GM06990 (cell line): Measurements from ENCODE around the gene TCP11L2.

Experiments
- DNase-seq: peaks from one replicate; pipeline ENCODE4 v3.0.0-alpha.2; 2011; ENCODE audit not compliant: insufficient read length; ENCODE audit errors: extremely low read depth
- H3K27me3 ChIP-seq: replicated peaks from 2 replicates; pipeline ENCODE4 v1.6.0; 2011; ENCODE audit warnings: low read length; ENCODE audit not compliant: control insufficient read depth, insufficient read depth
- H3K36me3 ChIP-seq: 2 replicates; pipeline ENCODE4 v1.5.1; 2011; ENCODE audit warnings: low read length; ENCODE audit not compliant: control insufficient read depth, insufficient read depth
- H3K4me3 ChIP-seq: replicated peaks from 2 replicates; pipeline ENCODE4 v1.5.1; 2011; ENCODE audit warnings: low read depth, mild to moderate bottlenecking, control low read depth, low read length
- CTCF ChIP-seq: IDR thresholded peaks from 2 replicates; pipeline ENCODE4 v1.5.1; 2011; ENCODE audit warnings: low read length, control low read depth, mild to moderate bottlenecking, inconsistent platforms; ENCODE audit not compliant: insufficient read depth, poor library complexity, severe bottlenecking

Gene TCP11L2

DNA sequence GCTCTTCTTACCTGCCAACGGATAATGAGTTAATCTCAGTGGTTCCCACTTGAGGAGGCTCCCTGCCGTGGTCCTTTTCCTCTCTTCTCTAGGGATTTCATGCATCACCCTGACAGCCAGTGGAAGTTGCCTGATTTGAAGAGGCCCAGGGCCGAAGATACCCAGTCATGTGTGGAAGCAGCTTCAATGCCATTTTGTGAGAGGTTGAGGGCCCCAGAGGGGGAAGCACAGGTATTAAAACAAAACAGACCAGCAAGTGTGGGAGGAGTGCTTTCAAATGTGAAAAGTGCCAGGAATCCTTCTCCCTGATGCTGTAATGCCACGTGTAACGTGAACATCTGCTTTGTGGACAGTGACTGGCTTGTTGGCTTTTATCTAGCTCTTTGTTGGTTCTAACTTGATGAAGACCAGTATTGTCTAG lies 1.5 kb downstream of the TCP11L2 start:
- Histone ChIP-seq H3K27me3 (no peaks in the 10 kb centered on the region), H3K4me3 (no peak overlapping the region), H3K36me3 (no peaks in the 10 kb centered on the region)
- no peak for TF ChIP-seq CTCF
- DNase-seq: no peak

DNA sequence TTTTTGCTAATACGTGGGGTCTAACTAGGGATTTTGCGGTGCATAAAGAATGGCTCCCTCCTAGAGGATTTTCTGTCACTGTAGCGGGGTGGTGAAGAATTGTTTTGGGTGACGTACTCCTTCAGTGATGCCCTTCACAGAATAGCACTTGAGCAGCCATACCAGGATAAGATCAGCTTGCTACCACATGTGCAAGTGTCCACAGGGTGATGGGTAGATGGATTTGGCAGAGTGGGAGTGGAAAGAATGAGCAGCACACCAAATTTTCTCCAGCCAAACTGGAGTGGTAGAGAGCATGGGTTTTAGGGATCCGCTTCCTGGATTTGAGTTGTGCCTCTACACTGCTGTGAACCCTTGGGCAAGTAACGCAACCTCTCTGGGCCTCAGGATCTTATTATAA lies 2.3 kb downstream of the TCP11L2 start:
- TF ChIP-seq CTCF: no peak
- DNase-seq: no peak
- H3K4me3 ChIP-seq: no peak overlapping the region
- no peaks in the 10 kb centered on the region for H3K36me3 ChIP-seq
- no peaks in the 10 kb centered on the region for H3K27me3 ChIP-seq

DNA sequence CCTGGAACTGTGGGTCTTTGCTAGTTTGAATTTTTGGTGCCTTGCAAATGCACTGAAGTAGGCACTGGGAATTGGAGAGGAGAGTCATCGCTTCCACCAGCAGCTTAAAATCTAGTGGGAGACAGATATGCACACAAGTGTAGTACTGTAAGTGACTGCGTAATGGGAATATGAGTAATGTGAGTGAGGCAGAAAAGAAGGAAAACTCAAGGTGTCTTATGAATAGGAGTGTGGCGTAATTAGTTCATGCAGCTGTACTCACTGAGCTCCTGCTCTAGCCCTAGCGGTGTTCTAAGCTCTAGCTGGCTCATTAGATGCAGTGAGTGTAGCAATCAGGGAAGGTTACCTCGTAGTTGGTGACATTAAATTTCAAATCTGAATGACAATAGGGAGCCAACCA lies 2.8 kb downstream of the TCP11L2 start:
- H3K27me3 ChIP-seq: no peaks in the 10 kb centered on the region
- DNase-seq: no peak
- H3K36me3 ChIP-seq: no peaks in the 10 kb centered on the region
- no peak overlapping the region for H3K4me3 ChIP-seq
- no peak for TF ChIP-seq CTCF

DNA sequence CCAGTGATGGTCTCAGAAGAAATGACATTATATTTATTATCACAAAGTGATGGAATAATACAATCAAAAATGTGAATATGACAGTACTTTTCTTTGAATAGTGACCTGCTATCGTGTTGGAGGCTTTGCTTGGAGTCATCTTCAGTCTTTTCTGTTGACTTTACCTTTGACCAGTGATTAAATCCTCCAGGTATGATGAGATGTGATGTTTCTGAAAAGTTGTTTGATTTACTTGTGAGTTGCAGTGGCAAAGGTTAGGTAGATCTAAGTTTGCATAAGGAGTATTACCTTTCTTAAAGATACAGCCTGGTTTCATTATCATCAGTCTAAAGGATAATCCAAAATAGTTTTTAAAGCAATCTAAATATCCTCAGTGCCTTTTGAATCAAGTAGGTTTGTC lies 4.6 kb downstream of the TCP11L2 start:
- Histone ChIP-seq H3K4me3 (no peak overlapping the region), H3K27me3 (no peaks in the 10 kb centered on the region), H3K36me3 (no peaks in the 10 kb centered on the region)
- DNase-seq: no peak
- no peak for TF ChIP-seq CTCF

GRCh38 chr12:106308121-106308520 lies 5.6 kb downstream of the TCP11L2 start:
- Histone ChIP-seq H3K36me3 (no peaks in the 10 kb centered on the region), H3K4me3 (no peak overlapping the region), H3K27me3 (no peaks in the 10 kb centered on the region)
- DNase-seq: no peak
- no peak for TF ChIP-seq CTCF

GRCh38 chr12:106308611-106309010 lies 6.1 kb downstream of the TCP11L2 start:
- no peak for TF ChIP-seq CTCF
- DNase-seq: no peak
- H3K27me3 ChIP-seq: no peaks in the 10 kb centered on the region
- no peaks in the 10 kb centered on the region for H3K36me3 ChIP-seq
- no peak overlapping the region for H3K4me3 ChIP-seq
